ENCODE data around the gene SENP6. TPM values are rescaled to one million over a fixed set of nuclear protein-coding genes. Genes with fewer than 3 reads are reported as not detected.

Gene SENP6
- total and polyA plus RNA-seq, 9 of the 15 experiments (the other 6 are each of a cell fraction or from before 2014, with no cell fraction given), result 11.1 to 79.4 (median 46.8) TPM

GRCh38 chr6:75755704-75756103 lies 154.0 kb downstream of the SENP6 start (continued):
- TF ChIP-seq CTCF (IDR thresholded peaks at IDR 0.05 in 2 of 3, conservative IDR thresholded peaks at IDR 0.05 in 1 of 3; ENCODE audit: insufficient read depth in 2 of 3, low read depth in 1 of 3, low read length in 3 of 3) (no peak), HDAC6 (IDR thresholded peaks at IDR 0.05; ENCODE audit: low read depth, low read length) (no peak)

DNA sequence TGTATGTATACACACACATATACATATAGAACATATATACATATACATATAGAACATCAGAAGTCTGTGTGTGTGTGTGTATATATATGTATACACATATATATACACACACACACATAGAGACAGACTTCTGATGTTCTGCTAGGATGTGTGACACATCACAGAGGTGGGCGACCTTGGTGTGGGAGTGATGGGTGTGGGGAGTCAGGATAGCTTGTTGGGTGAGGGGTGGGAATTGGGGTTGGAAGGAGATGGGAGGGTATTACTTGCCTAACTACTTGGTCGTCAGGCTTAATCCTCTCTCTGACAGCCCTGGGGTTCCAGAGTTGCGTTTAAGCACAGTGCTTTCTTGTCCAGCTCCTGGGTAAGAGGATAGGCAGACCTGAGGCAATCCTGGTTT lies 155.6 kb downstream of the SENP6 start:
- TF ChIP-seq SMAD4 (CRISPR knock-in tag; conservative IDR thresholded peaks at IDR 0.05) (no peak), ZNF23 (CRISPR knock-in tag; IDR thresholded peaks at IDR 0.05) (no peak), RAD51 (IDR thresholded peaks at IDR 0.05; ENCODE audit: borderline replicate concordance, low read depth) (no peak), HSF4 (CRISPR knock-in tag; IDR thresholded peaks at IDR 0.05; ENCODE audit: borderline replicate concordance) (no peak)
- DNase-seq (ENCODE audit: extremely low read depth in 1 of 4, low spot score in 3 of 4) (no peak), ATAC-seq (no peak; the same call in 2 of the 3 replicates), FAIRE-seq (no peak)
- Histone ChIP-seq H3K36me3 (ENCODE audit: control insufficient read depth, insufficient read depth, low read length) (no peaks in the 10 kb centered on the region), H3K4me1 (replicated peaks in 1 of 2; ENCODE audit: control insufficient read depth in 2 of 2, insufficient read depth in 2 of 2, low read length in 2 of 2) (no peaks in the 10 kb centered on the region; a peak in 1 of 5 replicates), H3K27me3 (ENCODE audit: control insufficient read depth in 2 of 2, insufficient read depth in 2 of 2, low read length in 2 of 2) (no peaks in the 10 kb centered on the region), H3K9me1 (ENCODE audit: control insufficient read depth, insufficient read depth, low read length) (no peaks in the 10 kb centered on the region), H3K4me3 (no peak overlapping the region), H3K4me2 (ENCODE audit: insufficient read depth, low read length) (no peak overlapping the region), H3K79me2 (ENCODE audit: control insufficient read depth, insufficient read depth, low read length) (no peaks in the 10 kb centered on the region), H4K20me1 (replicated peaks; ENCODE audit: control insufficient read depth, insufficient read depth, low read length) (no peaks in the 10 kb centered on the region), H3K9ac (ENCODE audit: insufficient read depth in 1 of 2, low read depth in 2 of 2, low read length in 2 of 2) (no peak overlapping the region), H3K9me3 (replicated peaks; ENCODE audit: control insufficient read depth, insufficient read depth, low read depth, low read length) (no peaks in the 10 kb centered on the region), H3K27ac (ENCODE audit: extremely low read depth, low read depth, low read length) (no peak overlapping the region), H2AFZ (ENCODE audit: low read depth, low read length) (no peak overlapping the region)
- ChIA-PET POLR2A (interaction anchor here (1.3 kb wide), 1 partner anchor 37 kb away, joined by 3 read pairs; no protein-coding TSS in a partner anchor), CTCF (ENCODE audit: low intra/inter-chr PET ratio) (no interaction called here)
- intact Hi-C loops (cut with micrococcal nuclease), result no loop called here
- no TSS peak for BruUV-seq (replicated peaks)
- in situ Hi-C loops (cut with MboI), result no loop called here
- 14% methylated on average over 3 of the region's 3 CpGs for WGBS (ENCODE audit: insufficient coverage, low coverage, missing lambda C conversion rate)

All from K562 (cell line).